ENCODE measurements around the gene KRT31.
"Not testable (repeated sequence)": the region's sequence is repeated elsewhere in the genome, so short reads cannot be mapped to it uniquely, and the experiment has no call there.

KRT31 gene

GRCh38 chr17:41417576-41418015 lies 20.2 kb upstream of the KRT31 start:
- no peak for DNase-seq

GRCh38 chr17:41417127-41417526 lies 19.7 kb upstream of the KRT31 start:
- no peak for DNase-seq

- DNase-seq: no peak
Measured at GRCh38 chr17:41416479-41416878, 19.1 kb upstream of the KRT31 start.

GRCh38 chr17:41415833-41416335 lies 18.5 kb upstream of the KRT31 start:
- DNase-seq: no peak

- DNase-seq: no peak
Measured at GRCh38 chr17:41415411-41415810, 18.0 kb upstream of the KRT31 start.

- DNase-seq: no peak
Measured at GRCh38 chr17:41413982-41414381, 16.6 kb upstream of the KRT31 start.

- peak in 2 of 58 donors; percentile 2 to 5 for DNase-seq
Measured at GRCh38 chr17:41413353-41413957, 16.0 kb upstream of the KRT31 start.

- no peak for DNase-seq
Measured at GRCh38 chr17:41411072-41411840, 13.8 kb upstream of the KRT31 start.

GRCh38 chr17:41407226-41407625 lies 9.8 kb upstream of the KRT31 start:
- DNase-seq: no peak

GRCh38 chr17:41406205-41406604 lies 8.8 kb upstream of the KRT31 start:
- DNase-seq: no peak

- no peak for DNase-seq
Measured at GRCh38 chr17:41404024-41404671, 6.7 kb upstream of the KRT31 start.

GRCh38 chr17:41403404-41404023 lies 6.1 kb upstream of the KRT31 start:
- DNase-seq: no peak

- peak in 1 of 58 donors; percentile 13 for DNase-seq
Measured at GRCh38 chr17:41402161-41402560, 4.8 kb upstream of the KRT31 start.

- DNase-seq: no peak
Measured at GRCh38 chr17:41396340-41396739, 1.1 kb downstream of the KRT31 start.

GRCh38 chr17:41395611-41396010 lies 1.8 kb downstream of the KRT31 start:
- DNase-seq: no peak

GRCh38 chr17:41395044-41395443 lies 2.4 kb downstream of the KRT31 start:
- DNase-seq: not testable (repeated sequence)

- DNase-seq: no peak
Measured at GRCh38 chr17:41394254-41394996, 3.0 kb downstream of the KRT31 start.

- no peak for DNase-seq
Measured at GRCh38 chr17:41393826-41394225, 3.6 kb downstream of the KRT31 start.

GRCh38 chr17:41393294-41393693 lies 4.1 kb downstream of the KRT31 start:
- no peak for DNase-seq

GRCh38 chr17:41392278-41392677 lies 5.1 kb downstream of the KRT31 start:
- no peak for DNase-seq

- no peak for DNase-seq
Measured at GRCh38 chr17:41391535-41391934, 5.9 kb downstream of the KRT31 start.
